NCI-H1694 treated with DMSO at 0.1 percent for 48 hours (cell line): ENCODE measurements around the gene CHKB.

Source experiments
- DNase-seq: peaks from one replicate; lab custom pipeline; 2025; lab: John Stamatoyannopoulos, UW

CHKB gene

DNA sequence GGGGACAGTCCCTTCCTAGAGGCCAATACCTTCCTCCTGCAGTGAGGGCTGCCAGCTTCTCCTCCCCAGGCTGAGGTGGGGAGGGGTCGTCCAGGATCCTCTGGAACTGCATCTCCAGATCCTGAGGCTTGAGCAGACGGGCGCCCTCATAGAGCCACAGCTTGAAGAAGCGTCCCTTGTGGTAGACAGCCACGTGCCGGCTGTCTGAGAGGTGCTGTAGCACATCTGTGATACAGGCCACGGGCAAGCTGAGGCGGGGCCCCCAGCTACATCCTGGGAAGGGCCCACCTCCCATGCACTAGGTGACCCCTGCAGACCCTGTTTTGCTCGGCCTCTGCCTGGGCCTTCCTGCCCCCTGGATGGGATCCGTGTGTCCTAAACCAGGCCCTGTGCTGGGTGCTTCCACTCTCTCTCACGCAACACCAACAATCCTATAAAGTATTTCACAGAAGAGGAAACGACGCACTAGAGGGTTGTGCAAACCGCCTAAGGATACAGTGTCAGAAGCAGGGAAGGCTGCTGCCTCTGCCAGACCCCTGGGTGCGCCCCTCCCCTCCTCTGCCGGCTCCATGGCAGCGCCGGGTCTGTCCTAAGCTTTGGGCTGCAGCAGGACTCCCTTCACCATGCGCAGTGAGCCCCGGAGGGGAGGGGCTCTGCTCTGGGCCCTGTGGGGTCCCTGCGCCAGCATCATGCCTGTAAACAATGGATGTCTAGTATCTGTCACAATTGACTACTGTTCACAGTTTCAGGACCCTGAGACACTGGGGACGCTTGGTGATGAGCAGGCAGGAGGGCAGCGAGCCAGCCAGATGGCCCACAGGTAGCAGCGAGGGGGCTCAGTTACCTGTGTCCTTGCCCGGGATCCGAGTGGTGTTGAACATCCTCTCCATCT is 8.9 kb downstream of the CHKB start:
- DNase-seq = no peak

DNA sequence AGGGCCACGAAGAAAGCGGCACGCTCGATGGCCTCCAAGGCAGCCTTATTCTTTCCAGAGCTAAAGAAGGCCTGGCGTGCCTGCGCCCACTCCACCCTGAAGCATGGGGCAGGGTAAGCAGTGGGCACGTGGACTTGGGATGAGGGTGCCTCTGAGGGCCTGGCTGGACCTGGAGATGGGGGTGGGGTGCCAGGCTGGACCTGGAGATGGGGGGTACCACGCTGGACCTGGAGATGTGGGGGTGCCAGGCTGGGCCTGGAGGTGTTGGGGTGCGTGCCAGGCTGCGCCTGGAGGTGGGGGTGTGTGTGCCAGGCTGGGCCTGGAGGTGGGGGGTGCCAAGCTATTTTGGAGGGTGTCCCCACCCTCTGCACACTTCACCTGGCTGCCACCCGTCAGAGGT is 9.7 kb downstream of the CHKB start:
- DNase-seq = no peak

DNA sequence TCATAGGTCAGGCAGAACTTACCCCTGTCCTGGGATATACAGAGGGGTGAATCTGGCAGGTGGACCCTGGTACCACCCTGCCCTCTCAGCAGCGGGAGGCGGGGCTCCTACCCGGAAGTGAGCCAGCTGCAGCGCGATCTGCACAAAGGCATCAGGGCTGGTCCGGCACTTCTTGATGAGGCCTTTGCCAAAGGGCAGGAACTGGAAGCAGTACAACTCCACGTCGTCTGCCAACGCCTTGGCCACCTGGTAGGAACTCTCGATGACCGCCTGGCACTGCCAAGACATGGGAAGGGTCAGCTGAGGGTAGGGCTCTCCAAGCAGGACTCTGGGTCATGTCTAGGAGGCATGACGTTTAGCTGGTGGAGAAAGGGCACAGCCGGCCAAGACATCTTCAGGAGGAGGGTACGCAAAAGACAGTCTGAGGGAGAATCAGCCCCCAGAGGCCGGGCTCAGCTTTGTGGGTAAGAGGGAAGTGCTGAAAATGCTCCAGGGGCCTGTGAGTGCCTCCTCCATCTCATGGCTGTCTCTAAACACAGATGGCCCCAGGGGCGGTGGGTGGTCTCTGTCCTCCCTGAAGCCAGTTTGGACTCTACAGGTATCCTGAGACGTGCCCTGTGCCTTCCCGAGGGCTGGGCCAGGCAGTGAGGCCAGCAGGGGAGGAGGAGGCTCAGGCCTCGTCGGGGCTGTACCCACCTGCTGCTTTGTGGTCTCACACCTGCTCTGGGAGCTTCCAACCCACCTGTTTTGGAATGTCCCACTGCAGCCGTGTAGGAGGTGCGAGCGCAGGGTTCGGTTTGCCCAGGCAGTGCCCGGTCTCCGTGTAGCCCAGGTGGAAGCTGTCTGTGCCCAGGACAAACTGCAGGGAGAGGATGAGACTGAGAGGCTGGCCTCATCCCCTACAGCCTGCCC is 11.1 kb downstream of the CHKB start:
- DNase-seq = no peak

DNA sequence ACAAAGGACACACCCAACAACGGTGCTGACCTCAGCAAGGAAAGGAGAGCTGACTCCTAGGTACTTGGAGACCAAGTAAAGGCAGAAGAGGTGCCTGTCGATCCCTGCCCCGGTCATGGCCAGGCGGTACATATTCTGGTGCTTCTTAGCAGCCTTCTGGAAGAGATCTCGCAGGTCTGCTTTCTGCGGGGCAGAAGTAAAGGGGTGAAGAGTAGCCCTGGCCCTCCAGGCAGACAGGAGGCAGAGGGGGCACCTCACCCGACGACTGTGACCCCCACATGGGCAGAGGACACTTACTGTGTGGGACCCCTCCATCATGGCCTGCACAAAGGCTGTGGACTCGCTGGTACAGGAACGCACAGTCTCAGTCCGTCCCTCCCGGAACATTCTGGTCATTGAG is 11.8 kb downstream of the CHKB start:
- DNase-seq = no peak

DNA sequence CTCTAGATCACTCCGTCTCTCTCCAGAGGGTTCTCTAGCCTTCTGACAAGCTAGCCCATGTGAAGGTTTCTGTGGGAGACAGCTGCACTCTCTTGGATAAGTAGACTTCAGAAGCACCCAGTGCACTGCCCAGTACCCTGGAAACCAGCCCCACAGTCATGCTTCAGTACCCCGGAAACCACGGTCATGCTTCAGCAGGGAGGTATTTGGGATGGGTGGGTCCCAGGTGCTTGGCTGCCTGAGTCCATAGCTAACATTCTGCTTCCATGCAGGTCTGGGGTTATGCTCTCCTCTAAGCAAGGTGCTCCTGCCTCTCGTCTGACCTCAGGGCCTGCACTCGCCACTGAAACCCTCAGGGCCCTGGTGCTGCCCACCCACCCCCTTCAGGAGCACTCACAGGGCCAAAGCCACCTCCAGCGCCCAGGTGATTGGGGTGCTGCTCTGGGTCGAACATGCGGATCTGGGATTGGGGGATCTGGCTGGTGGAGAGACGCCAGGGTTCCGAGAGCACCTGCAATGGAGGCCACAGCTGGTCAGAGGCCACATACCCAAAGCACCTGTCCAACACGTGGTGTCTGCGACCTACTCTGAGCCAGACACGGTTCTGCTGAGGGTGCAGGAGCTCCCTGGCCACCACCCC is 12.6 kb downstream of the CHKB start:
- no peak for DNase-seq

DNA sequence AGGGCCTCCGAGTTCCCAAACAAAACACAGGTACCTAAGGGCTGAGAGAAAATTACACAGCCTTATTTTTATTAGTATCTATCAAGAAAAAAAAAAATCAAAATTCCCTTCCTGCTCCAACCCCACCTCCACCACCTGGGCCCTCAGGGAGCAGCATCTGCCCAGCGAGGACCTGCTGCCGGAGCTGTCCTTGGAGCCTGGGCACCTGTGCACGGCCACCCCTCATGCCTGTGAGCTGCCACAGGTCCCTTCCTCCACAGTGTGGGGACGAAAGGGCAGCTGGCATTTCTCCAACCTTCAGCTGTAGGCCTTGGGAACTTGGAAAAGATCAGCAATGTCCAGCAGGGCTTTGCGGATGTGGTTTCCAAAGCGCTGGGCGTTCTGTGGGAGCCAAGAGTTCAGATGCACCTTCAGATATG is 13.6 kb downstream of the CHKB start:
- DNase-seq = no peak

DNA sequence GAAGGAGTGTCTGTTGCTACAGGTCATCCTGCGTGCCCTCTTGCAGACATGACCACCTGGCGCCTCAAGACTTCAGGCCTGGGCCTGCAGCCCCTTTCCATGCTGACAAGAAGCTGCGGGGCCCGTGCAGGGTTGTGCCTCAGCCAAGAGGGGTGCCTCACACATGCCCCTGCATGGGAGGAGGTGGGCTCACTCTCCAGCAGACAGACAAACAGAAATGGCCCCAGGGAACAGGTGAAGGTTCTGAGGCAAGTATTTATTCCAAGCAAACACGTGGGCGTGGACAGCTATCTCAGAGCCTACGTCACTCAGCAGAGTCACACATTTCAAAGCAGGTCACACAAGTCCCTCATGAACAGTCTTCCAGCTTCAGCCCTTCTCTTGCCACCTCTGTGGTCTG is 14.0 kb downstream of the CHKB start:
- no peak for DNase-seq

DNA sequence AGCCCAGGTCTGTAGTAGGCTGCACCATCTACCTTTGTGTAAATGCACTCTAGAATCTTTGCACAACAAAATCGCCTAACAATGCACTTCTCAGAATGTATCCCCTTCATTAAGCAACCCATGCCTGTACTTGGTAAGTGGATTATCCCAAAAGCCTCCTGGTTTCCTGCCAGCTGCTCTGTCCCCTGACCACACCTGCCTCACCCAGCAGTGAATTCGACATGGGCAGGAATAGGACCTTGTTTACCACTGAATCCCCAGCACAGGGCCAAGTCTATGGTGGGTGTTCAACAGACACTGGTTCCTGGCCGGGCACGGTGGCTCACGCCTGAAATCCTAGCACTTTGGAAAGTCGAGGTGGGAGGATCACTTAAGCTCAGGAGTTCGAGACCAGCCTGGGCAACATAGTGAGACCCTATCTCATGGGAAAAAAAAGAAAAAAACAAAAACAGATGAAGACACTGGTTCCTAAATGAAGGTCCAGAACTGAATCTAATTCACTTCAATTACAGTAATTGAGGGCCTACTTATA is 14.9 kb downstream of the CHKB start:
- no peak for DNase-seq

DNA sequence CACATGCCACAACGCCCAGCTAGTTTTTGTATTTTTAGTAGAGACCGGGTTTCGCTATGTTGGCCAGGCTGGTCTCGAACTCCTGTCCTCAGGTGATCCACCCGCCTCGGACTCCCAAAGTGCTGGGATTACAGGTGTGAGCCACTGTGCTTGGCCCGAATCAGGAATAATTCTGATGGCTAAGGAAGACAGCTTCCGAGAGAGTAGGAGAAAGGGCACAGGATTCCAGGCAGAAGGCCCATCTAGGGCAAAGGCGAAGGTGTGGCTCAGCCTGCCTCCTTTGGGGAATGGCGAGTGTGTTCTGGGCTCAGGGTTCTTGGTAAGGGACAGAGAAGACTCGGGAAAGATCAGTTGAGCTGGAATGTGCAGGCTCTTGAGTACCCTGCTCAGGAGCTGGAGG is 18.4 kb downstream of the CHKB start:
- DNase-seq = no peak

DNA sequence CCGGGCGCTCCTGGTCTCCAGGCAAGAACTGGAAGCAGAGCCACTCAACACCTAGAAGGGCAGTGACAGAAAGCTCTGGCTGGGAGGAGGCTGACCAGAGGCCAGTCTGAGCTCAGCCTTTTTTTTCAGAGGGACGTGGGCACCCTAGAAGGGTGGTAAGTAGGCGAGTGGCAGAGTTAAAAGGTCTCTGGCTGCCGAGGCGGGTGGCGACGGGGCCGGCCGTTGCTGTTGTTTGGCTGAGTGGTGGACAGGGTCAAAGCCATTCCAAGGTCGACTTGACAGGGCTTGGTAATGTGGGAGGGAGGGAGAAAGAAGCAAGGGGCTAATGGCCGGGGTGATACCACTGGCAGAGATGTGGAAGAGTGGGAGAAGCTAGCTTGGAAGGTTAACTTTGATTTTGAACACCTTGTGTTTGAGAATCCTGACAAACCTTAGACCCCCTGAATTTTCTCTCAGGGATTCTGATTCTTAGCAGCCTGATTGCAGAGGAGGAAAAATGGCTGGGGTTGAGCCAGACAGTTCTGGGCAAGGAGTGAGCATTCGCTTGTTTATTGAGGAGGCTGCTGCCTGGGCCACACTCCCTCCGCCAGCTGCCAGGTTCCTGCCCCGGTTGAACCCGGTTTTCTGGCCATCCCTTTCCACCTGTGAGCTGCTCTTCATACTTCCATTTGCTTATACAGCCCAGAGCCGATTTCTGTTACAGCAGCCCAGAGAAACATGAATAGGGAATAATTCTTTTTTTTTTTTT is 19.1 kb downstream of the CHKB start:
- no peak for DNase-seq

DNA sequence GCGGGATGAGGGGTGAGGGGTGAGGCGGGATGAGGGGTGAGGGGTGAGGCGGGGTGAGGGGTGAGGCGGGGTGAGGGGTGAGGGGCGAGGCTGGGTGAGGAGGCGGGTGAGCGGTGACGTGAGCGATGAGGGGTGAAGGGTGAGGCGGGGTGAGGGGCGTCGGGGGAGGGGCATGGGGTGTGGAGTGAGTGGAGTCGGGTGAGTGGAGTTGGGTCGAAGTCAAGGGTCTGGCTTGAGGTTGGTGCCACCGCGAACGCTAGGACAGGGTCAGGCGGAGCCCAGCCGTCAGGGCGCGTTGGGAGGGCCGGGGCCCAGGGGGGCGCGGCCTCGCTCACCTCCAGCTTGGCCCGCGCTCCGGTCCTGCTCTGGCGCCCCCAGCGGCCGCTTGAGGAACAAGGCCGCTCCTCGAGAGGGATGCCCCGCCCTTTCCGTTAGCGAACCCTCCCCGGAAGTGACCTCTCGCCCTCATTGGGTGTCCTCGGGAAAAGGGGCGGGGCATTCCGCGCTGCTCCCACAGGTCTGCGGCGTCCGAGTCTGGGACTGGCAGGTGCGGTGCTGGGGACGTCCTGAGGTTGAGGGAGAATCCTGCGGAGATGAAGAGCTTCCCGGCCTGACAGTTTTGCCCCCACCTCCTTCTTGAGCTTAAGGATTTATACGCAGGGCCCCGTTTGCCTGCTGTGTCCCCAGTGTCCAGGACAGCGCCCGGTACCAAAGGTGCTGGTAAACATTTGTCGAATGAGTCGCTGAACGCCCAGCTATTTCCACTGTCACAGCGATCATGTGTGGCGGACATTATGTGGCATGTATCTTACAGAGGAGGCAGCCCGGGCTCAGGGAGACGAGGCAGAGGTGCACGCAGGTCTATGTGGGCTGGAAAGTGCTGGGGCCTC is 19.9 kb downstream of the CHKB start, which contains the start of gene SYCE3:
TSS of gene SYCE3 (minus strand) at position 397 of the 890 bp plus-strand sequence. CDS start 6,514 bp downstream, outside the sequence.
- DNase-seq = peak; percentile 93

DNA sequence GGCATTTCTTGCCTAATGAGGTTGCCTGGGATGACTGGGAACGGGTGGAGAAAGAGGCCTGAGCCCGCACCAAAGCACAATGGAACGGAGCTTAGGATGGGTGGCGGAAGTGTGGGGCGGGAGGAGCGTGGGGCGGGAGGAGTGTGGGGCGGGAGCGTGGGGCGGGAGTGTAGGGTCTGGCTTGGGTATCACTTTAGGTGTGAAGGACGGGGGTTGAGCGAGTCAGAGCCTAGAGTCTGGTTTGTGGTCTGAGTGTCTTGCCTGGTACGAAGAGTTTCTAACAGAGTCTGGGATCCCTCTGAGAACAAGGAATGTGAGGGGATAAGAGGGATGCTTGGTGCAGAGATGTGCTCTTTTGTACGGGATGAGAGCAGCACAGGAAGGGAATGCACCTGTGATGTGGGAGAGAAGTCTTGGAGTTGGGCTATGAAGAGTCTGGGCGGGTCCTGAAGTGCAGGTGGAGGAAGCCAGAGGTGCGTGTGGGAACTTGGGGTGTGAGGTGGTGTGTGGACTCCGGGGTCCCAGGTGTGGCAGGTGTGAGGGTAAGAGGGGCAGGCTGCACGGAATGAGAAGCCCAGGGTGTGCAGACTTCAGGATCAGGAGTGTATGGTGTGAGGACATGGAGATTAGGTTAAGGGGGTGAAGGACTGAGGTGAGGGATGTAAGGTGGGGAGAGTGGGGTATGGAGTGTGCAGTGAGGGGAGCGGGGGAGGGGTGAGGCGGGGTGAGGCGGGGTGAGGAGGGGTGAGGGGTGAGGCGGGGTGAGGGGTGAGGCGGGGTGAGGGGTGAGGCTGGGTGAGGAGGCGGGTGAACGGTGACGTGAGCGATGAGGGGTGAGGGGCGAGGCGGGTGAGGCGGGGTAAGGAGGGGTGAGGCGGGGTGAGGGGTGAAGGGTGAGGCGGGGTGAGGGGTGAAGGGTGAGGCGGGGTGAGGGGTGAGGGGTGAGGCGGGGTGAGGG is 21.0 kb downstream of the CHKB start:
- DNase-seq = no peak

DNA sequence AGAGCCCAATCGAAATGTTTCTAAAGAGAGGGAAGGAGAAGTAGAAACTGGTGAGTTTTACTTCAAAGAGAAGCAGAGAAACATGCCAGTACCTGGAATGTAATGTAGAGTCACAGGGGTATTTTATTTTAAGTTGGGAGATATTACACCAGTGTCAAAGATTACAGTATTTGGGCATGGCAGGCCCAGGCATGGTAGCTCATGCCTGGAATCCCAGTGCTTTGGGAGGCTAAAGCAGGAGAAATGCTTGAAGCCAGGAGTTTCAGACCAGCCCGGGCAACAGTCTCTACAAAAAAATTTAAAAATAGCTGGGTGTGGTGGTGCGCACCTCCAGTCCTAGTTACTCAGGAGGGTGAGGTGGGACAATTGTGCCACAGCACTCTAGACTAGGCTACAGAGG is 22.6 kb downstream of the CHKB start:
- DNase-seq = no peak

DNA sequence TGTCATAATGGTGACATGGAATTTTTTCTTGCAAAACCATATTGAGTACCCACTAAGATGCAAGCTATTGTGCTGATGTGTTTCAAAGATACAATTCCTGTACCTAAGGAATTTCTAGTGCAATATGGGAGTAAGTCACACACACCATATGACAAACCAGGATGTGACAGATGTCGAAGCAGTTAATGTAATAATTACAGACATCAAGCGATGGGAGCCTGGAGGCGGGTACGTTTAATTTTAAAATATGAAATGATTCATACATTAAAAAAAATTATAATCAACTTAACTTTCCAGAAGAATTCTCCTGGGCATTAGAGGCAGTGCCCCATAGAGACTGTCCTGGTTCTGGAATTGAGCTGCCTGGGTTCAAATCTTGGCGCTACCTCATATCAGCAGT is 25.9 kb downstream of the CHKB start:
- DNase-seq = peak; percentile 56

DNA sequence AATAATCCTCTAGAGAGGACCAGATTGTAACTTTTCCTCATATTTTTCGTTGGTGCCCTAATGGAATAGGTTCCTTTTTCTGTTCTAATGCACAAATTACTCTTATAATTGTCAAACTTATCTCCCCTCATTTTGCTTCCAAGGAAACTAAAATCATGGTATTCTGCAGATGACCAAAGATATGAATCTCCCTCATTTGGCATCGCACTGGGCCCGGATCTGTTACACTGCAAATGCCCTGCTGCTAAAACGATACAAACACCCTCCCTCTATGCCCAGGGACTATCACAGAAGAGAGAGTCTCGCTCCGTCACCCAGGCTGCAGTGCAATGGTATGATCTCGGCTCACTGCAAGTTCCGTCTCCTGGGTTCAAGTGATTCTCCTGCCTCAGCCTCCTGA is 29.3 kb downstream of the CHKB start:
- no peak for DNase-seq

DNA sequence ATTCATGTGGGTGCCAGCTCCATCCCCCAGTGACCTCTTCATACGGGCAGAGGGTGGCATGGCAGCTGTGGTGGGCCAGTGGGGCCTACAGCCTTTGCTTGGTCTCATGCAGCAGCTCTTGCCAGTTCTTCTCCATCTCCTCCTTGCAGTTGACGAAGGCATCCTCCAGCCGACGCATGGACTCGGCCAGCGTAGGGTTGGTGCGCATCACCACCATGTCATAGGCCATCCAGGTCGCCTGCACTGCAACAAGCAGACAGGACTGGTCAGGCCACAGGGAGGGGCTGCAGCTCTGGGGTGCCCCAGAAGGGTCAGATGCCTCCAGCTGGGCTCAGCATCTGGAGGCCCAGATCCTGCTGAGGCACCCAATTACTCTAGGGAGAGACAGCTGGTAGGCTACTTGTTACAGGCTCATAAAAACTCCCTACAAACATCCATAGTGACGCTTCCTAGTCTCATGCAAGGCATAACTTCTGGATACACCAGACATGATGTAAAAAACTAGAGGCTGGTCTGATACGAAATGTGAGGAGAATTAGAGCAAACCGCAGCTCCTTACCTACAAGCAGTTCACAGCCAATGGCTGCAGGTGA is 31.4 kb downstream of the CHKB start:
- no peak for DNase-seq

DNA sequence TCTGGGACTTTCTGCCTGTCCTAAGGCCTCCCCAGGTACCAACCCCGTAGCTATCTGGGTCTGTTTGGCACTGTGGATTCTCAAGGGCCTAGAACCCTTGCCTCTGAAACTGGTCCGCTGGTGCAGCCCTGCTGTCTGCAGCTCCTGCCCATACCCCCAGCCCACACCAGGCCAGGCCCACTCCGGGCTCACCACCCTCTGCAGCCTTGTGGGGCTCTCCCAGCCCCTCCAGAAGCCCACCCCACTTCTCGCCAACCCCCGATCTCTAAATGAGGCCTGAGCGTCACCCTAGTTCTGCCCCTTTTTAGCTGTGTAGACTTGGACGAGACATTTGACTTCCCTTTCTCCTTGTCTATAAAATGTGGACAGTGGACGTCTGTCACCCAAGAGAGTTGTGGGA is 32.3 kb downstream of the CHKB start:
- DNase-seq = no peak

DNA sequence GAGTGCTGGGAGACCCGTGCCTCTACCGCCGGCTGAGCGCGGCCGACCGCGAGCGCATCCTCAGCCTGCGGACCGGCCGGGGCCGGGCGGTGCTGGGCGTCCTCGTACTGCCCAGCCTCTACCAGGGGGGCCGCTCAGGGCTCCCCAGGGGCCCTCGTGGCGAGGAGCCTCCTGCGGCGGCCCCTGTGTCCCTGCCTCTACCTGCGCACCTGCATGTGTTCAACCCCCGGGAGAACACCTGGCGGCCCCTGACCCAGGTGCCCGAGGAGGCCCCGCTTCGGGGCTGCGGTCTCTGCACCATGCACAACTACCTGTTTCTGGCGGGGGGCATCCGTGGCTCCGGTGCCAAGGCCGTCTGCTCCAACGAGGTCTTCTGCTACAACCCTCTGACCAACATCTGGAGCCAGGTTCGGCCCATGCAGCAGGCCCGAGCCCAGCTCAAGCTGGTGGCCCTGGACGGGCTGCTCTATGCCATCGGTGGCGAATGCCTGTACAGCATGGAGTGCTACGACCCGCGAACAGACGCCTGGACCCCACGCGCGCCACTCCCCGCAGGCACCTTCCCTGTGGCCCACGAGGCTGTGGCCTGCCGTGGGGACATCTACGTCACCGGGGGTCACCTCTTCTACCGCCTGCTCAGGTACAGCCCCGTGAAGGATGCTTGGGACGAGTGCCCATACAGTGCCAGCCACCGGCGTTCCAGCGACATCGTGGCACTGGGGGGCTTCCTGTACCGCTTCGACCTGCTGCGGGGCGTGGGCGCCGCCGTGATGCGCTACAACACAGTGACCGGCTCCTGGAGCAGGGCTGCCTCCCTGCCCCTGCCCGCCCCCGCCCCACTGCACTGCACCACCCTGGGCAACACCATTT is 33.5 kb downstream of the CHKB start:
- DNase-seq = no peak
